HepG2 (cell line): ENCODE results near the gene H3-3A. TPM values are rescaled to one million over a fixed set of nuclear protein-coding genes. Genes with fewer than 3 reads are reported as not detected.
A peak's percentile ranks its signal among the peaks of the same experiment; 100 is the strongest.

Source experiments
- CAMTA2 ChIP-seq: sonication (generic); formaldehyde crosslinking; IDR thresholded peaks from 2 replicates; pipeline ENCODE4 v1.4.0; 2020; ENCODE audit warnings: mild to moderate bottlenecking, missing genetic modification reagents, borderline replicate concordance
- CSRNP1 ChIP-seq: sonication (generic); formaldehyde crosslinking; IDR thresholded peaks from 2 replicates; pipeline ENCODE4 v1.8.1; 2023; ENCODE audit warnings: mild to moderate bottlenecking, missing genetic modification reagents
- HNF4A ChIP-seq: sonication (generic); formaldehyde crosslinking; IDR thresholded peaks from 2 replicates; pipeline ENCODE4 v1.4.0; 2020; ENCODE audit warnings: missing genetic modification reagents
- RFX5 ChIP-seq: IDR thresholded peaks from 2 replicates; pipeline ENCODE4 v1.6.1; 2011; ENCODE audit warnings: low read depth, low read length, improper control_type of control experiment
- TFDP1 ChIP-seq: IDR thresholded peaks from 2 replicates; pipeline ENCODE4 v1.6.1; 2016; ENCODE audit warnings: missing compliant biosample characterization, missing genetic modification reagents, borderline replicate concordance
- TIGD3 ChIP-seq: sonication (generic); formaldehyde crosslinking; IDR thresholded peaks from 2 replicates; pipeline ENCODE4 v1.5.1; 2020; ENCODE audit warnings: mild to moderate bottlenecking, missing genetic modification reagents, borderline replicate concordance
- ZFP36 ChIP-seq: fragments of 150-350 bp; IDR thresholded peaks from 2 replicates; pipeline ENCODE4 v1.6.1; 2018; ENCODE audit warnings: borderline replicate concordance, low read length, low read depth; ENCODE audit not compliant: partially characterized antibody
- ZNF543 ChIP-seq: sonication (generic); formaldehyde crosslinking; IDR thresholded peaks from 2 replicates; pipeline ENCODE4 v1.4.0; 2020; ENCODE audit warnings: mild to moderate bottlenecking, missing genetic modification reagents
- ZNF672 ChIP-seq: sonication (generic); formaldehyde crosslinking; IDR thresholded peaks from 2 replicates; pipeline ENCODE4 v1.8.1; 2022; ENCODE audit warnings: missing genetic modification reagents
- ZNF724P ChIP-seq: sonication (generic); formaldehyde crosslinking; IDR thresholded peaks from 2 replicates; pipeline ENCODE4 v1.8.0; 2022; ENCODE audit warnings: missing genetic modification reagents, borderline replicate concordance
- polyA plus RNA-seq, 8 experiments: library from polyadenylated mRNA; depleted of rRNA in 3 of 8; stranded (reverse) in 7 of 8; unstranded in 1 of 8; fragments of >200 nt; fragmentation: Illumina TruSeq in 4 of 8; extraction: Trizol in 4 of 8; gene quantifications; 2 replicates each; pipeline versions ENCODE4 v1.2.1 to v1.2.3, GENCODE V29; 2011 to 2016; ENCODE audit warnings: low read depth in 4 of 8, missing spikeins in 1 of 8, mixed read lengths in 1 of 8; ENCODE audit not compliant: insufficient read depth in 1 of 8
- total RNA-seq, 5 experiments: library from RNA; depleted of rRNA; stranded (reverse); fragments of >200 nt; fragmentation: Illumina TruSeq; extraction: Trizol; gene quantifications; 2 replicates each; pipeline ENCODE4 v1.2.3, GENCODE V29; 2016; ENCODE audit warnings: low read depth in 1 of 5
- TF ChIP-seq, protein P1 (sequence below): sonication (generic); formaldehyde crosslinking; IDR thresholded peaks from 2 replicates; pipeline ENCODE4 v1.5.0; 2020; ENCODE audit warnings: mild to moderate bottlenecking, missing genetic modification reagents
- TF ChIP-seq, protein P2 (sequence below): IDR thresholded peaks from 2 replicates; pipeline ENCODE4 v1.6.1; 2016; ENCODE audit warnings: mild to moderate bottlenecking
- TF ChIP-seq, protein P3 (sequence below): sonication (generic); formaldehyde crosslinking; IDR thresholded peaks from 2 replicates; pipeline ENCODE4 v1.5.1; 2020; ENCODE audit warnings: mild to moderate bottlenecking, missing genetic modification reagents, moderate library complexity

H3-3A gene
- total and polyA plus RNA-seq, 2 of the 13 experiments (the other 11 are each of a cell fraction or from before 2014, with no cell fraction given): 221 to 320 TPM

GRCh38 chr1:226110249-226111097, 48.0 kb downstream of the H3-3A start (continued):
- no peak for TF ChIP-seq TFDP1 (CRISPR knock-in tag)
- TF ChIP-seq CSRNP1 (CRISPR knock-in tag): no peak; the same call in 1 of the 2 replicates
- no peak for TF ChIP-seq HNF4A
- TF ChIP-seq ZNF724P (CRISPR knock-in tag): peak; percentile 38; the same call in 1 of the 2 replicates
- TF ChIP-seq, protein P1, sequence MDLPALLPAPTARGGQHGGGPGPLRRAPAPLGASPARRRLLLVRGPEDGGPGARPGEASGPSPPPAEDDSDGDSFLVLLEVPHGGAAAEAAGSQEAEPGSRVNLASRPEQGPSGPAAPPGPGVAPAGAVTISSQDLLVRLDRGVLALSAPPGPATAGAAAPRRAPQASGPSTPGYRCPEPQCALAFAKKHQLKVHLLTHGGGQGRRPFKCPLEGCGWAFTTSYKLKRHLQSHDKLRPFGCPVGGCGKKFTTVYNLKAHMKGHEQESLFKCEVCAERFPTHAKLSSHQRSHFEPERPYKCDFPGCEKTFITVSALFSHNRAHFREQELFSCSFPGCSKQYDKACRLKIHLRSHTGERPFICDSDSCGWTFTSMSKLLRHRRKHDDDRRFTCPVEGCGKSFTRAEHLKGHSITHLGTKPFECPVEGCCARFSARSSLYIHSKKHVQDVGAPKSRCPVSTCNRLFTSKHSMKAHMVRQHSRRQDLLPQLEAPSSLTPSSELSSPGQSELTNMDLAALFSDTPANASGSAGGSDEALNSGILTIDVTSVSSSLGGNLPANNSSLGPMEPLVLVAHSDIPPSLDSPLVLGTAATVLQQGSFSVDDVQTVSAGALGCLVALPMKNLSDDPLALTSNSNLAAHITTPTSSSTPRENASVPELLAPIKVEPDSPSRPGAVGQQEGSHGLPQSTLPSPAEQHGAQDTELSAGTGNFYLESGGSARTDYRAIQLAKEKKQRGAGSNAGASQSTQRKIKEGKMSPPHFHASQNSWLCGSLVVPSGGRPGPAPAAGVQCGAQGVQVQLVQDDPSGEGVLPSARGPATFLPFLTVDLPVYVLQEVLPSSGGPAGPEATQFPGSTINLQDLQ: no peak
- no peak for TF ChIP-seq ZFP36
- no peak for TF ChIP-seq TIGD3 (CRISPR knock-in tag)
- no peak for TF ChIP-seq ZNF672 (CRISPR knock-in tag)
- TF ChIP-seq CAMTA2 (CRISPR knock-in tag): no peak
- TF ChIP-seq, protein P2, sequence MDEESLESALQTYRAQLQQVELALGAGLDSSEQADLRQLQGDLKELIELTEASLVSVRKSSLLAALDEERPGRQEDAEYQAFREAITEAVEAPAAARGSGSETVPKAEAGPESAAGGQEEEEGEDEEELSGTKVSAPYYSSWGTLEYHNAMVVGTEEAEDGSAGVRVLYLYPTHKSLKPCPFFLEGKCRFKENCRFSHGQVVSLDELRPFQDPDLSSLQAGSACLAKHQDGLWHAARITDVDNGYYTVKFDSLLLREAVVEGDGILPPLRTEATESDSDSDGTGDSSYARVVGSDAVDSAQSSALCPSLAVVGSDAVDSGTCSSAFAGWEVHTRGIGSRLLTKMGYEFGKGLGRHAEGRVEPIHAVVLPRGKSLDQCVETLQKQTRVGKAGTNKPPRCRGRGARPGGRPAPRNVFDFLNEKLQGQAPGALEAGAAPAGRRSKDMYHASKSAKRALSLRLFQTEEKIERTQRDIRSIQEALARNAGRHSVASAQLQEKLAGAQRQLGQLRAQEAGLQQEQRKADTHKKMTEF (CRISPR knock-in tag): peak; percentile 37; the same call in 1 of the 2 replicates
- TF ChIP-seq ZNF543: no peak
- TF ChIP-seq RFX5: no peak
- TF ChIP-seq, protein P3, sequence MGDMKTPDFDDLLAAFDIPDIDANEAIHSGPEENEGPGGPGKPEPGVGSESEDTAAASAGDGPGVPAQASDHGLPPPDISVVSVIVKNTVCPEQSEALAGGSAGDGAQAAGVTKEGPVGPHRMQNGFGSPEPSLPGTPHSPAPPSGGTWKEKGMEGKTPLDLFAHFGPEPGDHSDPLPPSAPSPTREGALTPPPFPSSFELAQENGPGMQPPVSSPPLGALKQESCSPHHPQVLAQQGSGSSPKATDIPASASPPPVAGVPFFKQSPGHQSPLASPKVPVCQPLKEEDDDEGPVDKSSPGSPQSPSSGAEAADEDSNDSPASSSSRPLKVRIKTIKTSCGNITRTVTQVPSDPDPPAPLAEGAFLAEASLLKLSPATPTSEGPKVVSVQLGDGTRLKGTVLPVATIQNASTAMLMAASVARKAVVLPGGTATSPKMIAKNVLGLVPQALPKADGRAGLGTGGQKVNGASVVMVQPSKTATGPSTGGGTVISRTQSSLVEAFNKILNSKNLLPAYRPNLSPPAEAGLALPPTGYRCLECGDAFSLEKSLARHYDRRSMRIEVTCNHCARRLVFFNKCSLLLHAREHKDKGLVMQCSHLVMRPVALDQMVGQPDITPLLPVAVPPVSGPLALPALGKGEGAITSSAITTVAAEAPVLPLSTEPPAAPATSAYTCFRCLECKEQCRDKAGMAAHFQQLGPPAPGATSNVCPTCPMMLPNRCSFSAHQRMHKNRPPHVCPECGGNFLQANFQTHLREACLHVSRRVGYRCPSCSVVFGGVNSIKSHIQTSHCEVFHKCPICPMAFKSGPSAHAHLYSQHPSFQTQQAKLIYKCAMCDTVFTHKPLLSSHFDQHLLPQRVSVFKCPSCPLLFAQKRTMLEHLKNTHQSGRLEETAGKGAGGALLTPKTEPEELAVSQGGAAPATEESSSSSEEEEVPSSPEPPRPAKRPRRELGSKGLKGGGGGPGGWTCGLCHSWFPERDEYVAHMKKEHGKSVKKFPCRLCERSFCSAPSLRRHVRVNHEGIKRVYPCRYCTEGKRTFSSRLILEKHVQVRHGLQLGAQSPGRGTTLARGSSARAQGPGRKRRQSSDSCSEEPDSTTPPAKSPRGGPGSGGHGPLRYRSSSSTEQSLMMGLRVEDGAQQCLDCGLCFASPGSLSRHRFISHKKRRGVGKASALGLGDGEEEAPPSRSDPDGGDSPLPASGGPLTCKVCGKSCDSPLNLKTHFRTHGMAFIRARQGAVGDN (CRISPR knock-in tag): peak; percentile 73
